ENCODE results near the gene EXD3. TPM values are rescaled to one million over a fixed set of nuclear protein-coding genes. Genes with fewer than 3 reads are reported as not detected.
A peak's percentile ranks its signal among the peaks of the same experiment; 100 is the strongest.

EXD3 gene
- total and polyA plus RNA-seq, 9 of the 15 experiments (the other 6 are each of a cell fraction or from before 2014, with no cell fraction given), result 0.29 to 12.5 (median 3.9) TPM

DNA sequence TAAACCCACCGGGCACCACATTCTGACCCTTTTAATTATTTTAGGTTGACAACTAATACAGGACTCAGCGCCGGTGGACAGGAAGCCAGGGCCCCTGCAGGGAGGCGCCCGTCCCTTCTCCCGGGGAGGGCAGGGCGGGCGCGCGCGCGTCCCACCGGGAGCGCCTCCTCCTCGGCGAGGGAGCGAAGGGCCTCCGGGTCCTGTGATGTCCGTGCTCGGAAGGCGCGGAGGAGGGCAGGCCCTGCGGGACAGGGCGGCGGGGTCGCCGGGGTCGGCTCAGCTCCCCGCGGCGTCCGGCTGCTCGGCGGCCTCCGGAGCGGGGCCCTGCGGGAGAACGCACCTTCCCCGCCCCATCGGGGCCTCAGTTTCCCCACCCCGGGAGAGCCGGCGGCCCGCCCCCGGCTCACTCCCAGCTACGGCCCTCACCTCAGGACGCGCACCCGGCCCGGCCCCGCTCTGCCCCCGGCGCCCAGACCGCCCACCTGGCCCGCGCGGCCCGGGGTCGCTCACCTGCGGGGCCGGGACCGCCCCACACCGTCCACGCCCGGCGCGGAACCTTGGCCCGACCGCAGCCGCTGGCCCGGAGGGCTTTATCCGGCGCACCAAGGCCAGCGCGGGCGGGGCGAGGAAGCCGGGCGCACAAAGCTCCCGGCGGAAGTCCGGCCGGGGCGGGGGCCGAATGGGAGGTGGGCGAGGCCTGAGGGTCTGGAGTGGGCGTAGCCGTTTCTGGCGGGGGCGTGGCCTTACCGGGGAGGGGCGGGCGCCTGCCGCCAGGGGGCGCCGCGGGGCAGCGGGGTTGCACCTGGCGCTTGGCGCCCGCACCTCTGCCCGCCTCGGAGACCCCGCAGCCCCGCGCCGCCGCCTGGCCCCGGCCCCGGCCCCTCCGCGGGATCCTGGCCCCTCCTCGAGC, at the start of gene EXD3, which contains the start of gene NOXA1 (continued):
- TF ChIP-seq BHLHE40 (IDR thresholded peaks at IDR 0.05; ENCODE audit: low read length), result peak; percentile 48
- peak; percentile 52; the same call in 1 of the 2 replicates for TF ChIP-seq ETV5 (CRISPR knock-in tag; IDR thresholded peaks at IDR 0.05; ENCODE audit: low read depth)
- peak; percentile 63 for TF ChIP-seq ETS2 (tag; IDR thresholded peaks at IDR 0.05; ENCODE audit: borderline replicate concordance, poor library complexity, severe bottlenecking)
- peak; percentile 97 for TF ChIP-seq GATAD2B (IDR thresholded peaks at IDR 0.05; ENCODE audit: borderline replicate concordance)
- peak; percentile 90 for TF ChIP-seq RBBP5 (IDR thresholded peaks at IDR 0.05; ENCODE audit: borderline replicate concordance, insufficient read depth, low read length, poor library complexity, severe bottlenecking)
- peak; percentile 98 to 100 for TF ChIP-seq MAZ (CRISPR knock-in tag; conservative IDR thresholded peaks at IDR 0.05 in 1 of 2, IDR thresholded peaks at IDR 0.05 in 1 of 2)
- no peak for TF ChIP-seq BCL6 (CRISPR knock-in tag; IDR thresholded peaks at IDR 0.05)
- TF ChIP-seq SRF (CRISPR knock-in tag; IDR thresholded peaks at IDR 0.05), result peak in 1 of 2 experiments; percentile 63; a peak in 1 of 4 replicates
- TF ChIP-seq PRPF4 (IDR thresholded peaks at IDR 0.05; ENCODE audit: insufficient read depth, low read depth, low read length, poor library complexity, severe bottlenecking), result no peak
- no peak for TF ChIP-seq ZNF436 (CRISPR knock-in tag; IDR thresholded peaks at IDR 0.05)
- no peak for TF ChIP-seq FOXA3 (CRISPR knock-in tag; conservative IDR thresholded peaks at IDR 0.05 in 1 of 2, IDR thresholded peaks at IDR 0.05 in 1 of 2)
- peak; percentile 93 for TF ChIP-seq ZC3H11A (IDR thresholded peaks at IDR 0.05; ENCODE audit: low read depth, low read length)
- no peak for TF ChIP-seq NCOA6 (IDR thresholded peaks at IDR 0.05)
- peak; percentile 49; the same call in 1 of the 2 replicates for TF ChIP-seq JUND (IDR thresholded peaks at IDR 0.05; ENCODE audit: borderline replicate concordance, low read depth, low read length)
- no peak; the same call in 2 of the 3 replicates for TF ChIP-seq JUND (tag; IDR thresholded peaks at IDR 0.05; ENCODE audit: borderline replicate concordance, low read depth, low read length)
- no peak for TF ChIP-seq L3MBTL2 (IDR thresholded peaks at IDR 0.05)
- no peak for TF ChIP-seq CHAMP1 (IDR thresholded peaks at IDR 0.05)
- peak; percentile 97 for TF ChIP-seq RB1 (IDR thresholded peaks at IDR 0.05; ENCODE audit: low read depth)
- peak in 1 of 2 experiments; percentile 64; a peak in 1 of 3 replicates for TF ChIP-seq CBX3 (IDR thresholded peaks at IDR 0.05; ENCODE audit: borderline replicate concordance in 1 of 2, low read length in 2 of 2)
- TF ChIP-seq RCOR1 (IDR thresholded peaks at IDR 0.05; ENCODE audit: borderline replicate concordance in 1 of 2, low read depth in 2 of 2, low read length in 2 of 2), result peak in 1 of 2 experiments; percentile 61; a peak in 2 of 4 replicates
- TF ChIP-seq MXI1 (IDR thresholded peaks at IDR 0.05; ENCODE audit: low read depth, low read length), result peak; percentile 64; the same call in 1 of the 2 replicates
- no peak for TF ChIP-seq MAFG (tag; conservative IDR thresholded peaks at IDR 0.05)
- TF ChIP-seq MEF2A (IDR thresholded peaks at IDR 0.05; ENCODE audit: control insufficient read depth, low read depth, low read length), result 0 out of 2 replicates have a peak, but pooled peaks have one; percentile 11
- peak; percentile 30 for TF ChIP-seq SAP30 (IDR thresholded peaks at IDR 0.05; ENCODE audit: borderline replicate concordance, insufficient read depth, low read depth, low read length, poor library complexity, severe bottlenecking)
